Stimulated activated CD8-positive, alpha-beta memory T cell treated with anti-CD3 and anti-CD28 coated beads, Interleukin-4, amount 100 ng/mL, for 24 hours (primary cell): ENCODE results near the gene VTI1B.
"Not testable (repeated sequence)": the region's sequence is repeated elsewhere in the genome, so short reads cannot be mapped to it uniquely, and the experiment has no call there.

Source experiments
- DNase-seq: peaks from one replicate; pipeline ENCODE4 v3.0.0-alpha.2; 2020; ENCODE audit warnings: low read depth

The VTI1B gene

GRCh38 chr14:67626131-67626530, 48.3 kb downstream of the VTI1B start:
- not testable (repeated sequence) for DNase-seq

- DNase-seq: no peak
Observed at GRCh38 chr14:67623114-67623513, 51.3 kb downstream of the VTI1B start.

GRCh38 chr14:67622675-67623074, 51.8 kb downstream of the VTI1B start:
- DNase-seq: no peak

GRCh38 chr14:67620217-67620785, 54.1 kb downstream of the VTI1B start:
- no peak for DNase-seq

- DNase-seq: peak; percentile 97
Observed at GRCh38 chr14:67619446-67620216, 54.8 kb downstream of the VTI1B start, which contains the start of gene ARG2. TSS of gene ARG2 (plus strand) at chr14:67619920. CDS start at chr14:67619978, 58 bp downstream.

- DNase-seq: no peak
Observed at GRCh38 chr14:67618617-67619063, 55.8 kb downstream of the VTI1B start.

- no peak for DNase-seq
Observed at GRCh38 chr14:67610491-67610890, 63.9 kb downstream of the VTI1B start.

- DNase-seq: no peak
Observed at GRCh38 chr14:67609642-67610310, 64.7 kb downstream of the VTI1B start.

GRCh38 chr14:67607646-67608045, 66.8 kb downstream of the VTI1B start:
- no peak for DNase-seq

- no peak for DNase-seq
Observed at GRCh38 chr14:67602995-67603545, 71.4 kb downstream of the VTI1B start.

GRCh38 chr14:67602076-67602475, 72.4 kb downstream of the VTI1B start:
- no peak for DNase-seq

GRCh38 chr14:67600562-67600974, 73.9 kb downstream of the VTI1B start:
- not testable (repeated sequence) for DNase-seq

- DNase-seq: peak; percentile 93
Observed at GRCh38 chr14:67599698-67600561, 74.5 kb downstream of the VTI1B start, which contains the start of gene PIGH. TSS of gene PIGH (minus strand) at chr14:67600268. CDS start at chr14:67600203, 65 bp downstream.
